Mesodermal cell (in vitro differentiated cells): ENCODE results near the gene STON1. TPM values are rescaled to one million over a fixed set of nuclear protein-coding genes. Genes with fewer than 3 reads are reported as not detected.
A peak's percentile ranks its signal among the peaks of the same experiment; 100 is the strongest.

Experiments
- H3K27ac ChIP-seq: 2 replicates; pipeline ENCODE4 v1.7.0; 2013; ENCODE audit warnings: mild to moderate bottlenecking, low read depth, low read length, moderate library complexity; ENCODE audit not compliant: severe bottlenecking
- H3K36me3 ChIP-seq: 2 replicates; pipeline ENCODE4 v1.7.1; 2013; ENCODE audit warnings: mild to moderate bottlenecking, low read length, moderate library complexity; ENCODE audit not compliant: control insufficient read depth, insufficient read depth
- H3K4me1 ChIP-seq: one replicate; pipeline ENCODE4 v1.7.1; 2013; ENCODE audit warnings: mild to moderate bottlenecking, low read length; ENCODE audit not compliant: insufficient read depth, control insufficient read depth, poor library complexity, severe bottlenecking
- H3K4me3 ChIP-seq: 2 replicates; pipeline ENCODE4 v1.7.0; 2013; ENCODE audit warnings: low read length, control low read depth, mild to moderate bottlenecking; ENCODE audit not compliant: insufficient read depth, poor library complexity, severe bottlenecking; ENCODE audit errors: extremely low read depth
- H3K9me3 ChIP-seq: 2 replicates; pipeline ENCODE4 v1.7.1; 2013; ENCODE audit warnings: mild to moderate bottlenecking, low read length, moderate library complexity; ENCODE audit not compliant: control insufficient read depth
- WGBS, 2 experiments: methylation state at CpG; one replicate each; pipeline ENCODE4 v1.1.5; 2013; ENCODE audit warnings: missing lambda C conversion rate in 2 of 2; ENCODE audit not compliant: insufficient coverage in 2 of 2; 5-methylcytosine and 5-hydroxymethylcytosine counted together
- polyA plus RNA-seq, 2 experiments: library from polyadenylated mRNA; stranded (reverse); fragments of 50-300 nt; gene quantifications; one replicate each; pipeline ENCODE4 v1.2.3, GENCODE V29; 2013

STON1 gene
- polyA plus RNA-seq (2013, experiment 1 of 2): 28.0 TPM
- 29.4 TPM for polyA plus RNA-seq (2013, experiment 2 of 2)

- 0 to 1% methylated on average over 34 to 36 of the region's 62 CpGs for WGBS, 2 experiments
- Histone ChIP-seq H3K36me3 (peaks cover 5% of the 10 kb centered on the region), H3K9me3 (no peaks in the 10 kb centered on the region), H3K4me1 (peaks cover 12% of the 10 kb centered on the region), H3K4me3 (peak within 1 kb of the TSS; percentile 69), H3K27ac (peak within 1 kb of the TSS; percentile 95)
Observed at GRCh38 chr2:48530033-48530811, at the start of gene STON1. Gene STON1 (plus strand): TSS chr2:48530154. CDS start chr2:48580634, 50,480 bp downstream.

DNA sequence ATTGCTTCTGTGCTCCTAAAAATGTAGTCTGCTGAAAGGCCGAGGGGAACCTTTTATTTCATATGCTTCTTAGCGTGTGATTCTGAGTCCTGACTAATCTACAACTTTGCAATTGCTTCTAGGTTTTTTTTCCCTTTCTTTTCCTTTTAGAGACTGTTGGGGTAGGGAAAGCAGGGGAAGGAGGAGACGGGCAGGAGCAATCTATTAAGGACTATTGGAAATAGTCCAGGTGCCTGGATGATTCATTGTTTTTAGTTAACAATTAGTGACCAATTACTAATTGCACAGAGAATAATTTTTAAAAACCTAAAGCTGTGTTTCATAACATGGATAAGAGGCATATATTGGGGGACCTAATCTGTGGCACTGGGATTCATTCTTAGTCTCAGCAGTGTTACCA, 49.4 kb upstream of the STON1 start:
- Histone ChIP-seq H3K4me3 (no peak overlapping the region), H3K36me3 (peaks cover 20% of the 10 kb centered on the region), H3K27ac (no peak overlapping the region), H3K9me3 (no peaks in the 10 kb centered on the region), H3K4me1 (no peaks in the 10 kb centered on the region)
- WGBS, 2 experiments: no CpG with 5 or more reads among the region's 3 CpGs

DNA sequence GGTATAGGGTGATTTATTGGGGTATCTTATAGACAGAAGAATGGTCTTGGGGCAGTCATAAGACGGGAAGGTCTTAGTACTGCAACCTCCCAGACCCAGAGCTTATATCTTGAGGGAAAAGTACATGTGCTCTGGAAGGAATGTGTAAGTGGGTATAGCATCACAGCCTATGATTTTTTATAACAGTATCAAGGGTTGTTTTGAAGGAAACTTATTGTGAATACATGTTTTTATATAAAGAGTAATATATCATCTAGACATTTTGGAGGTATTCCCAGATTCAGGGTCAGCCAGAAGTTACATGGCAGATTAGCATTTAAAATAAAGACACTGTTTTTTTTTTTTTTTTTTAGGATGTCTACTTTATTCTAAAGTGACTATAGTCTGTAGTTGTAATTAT, 47.6 kb upstream of the STON1 start:
- no peak overlapping the region for H3K4me3 ChIP-seq
- no peak overlapping the region for H3K27ac ChIP-seq
- peaks cover 27% of the 10 kb centered on the region for H3K36me3 ChIP-seq
- 100% methylated on average over 1 of the region's 1 CpG; no CpG with 5 or more reads in 1 of the 2 experiments for WGBS, 2 experiments
- no peaks in the 10 kb centered on the region for H3K4me1 ChIP-seq
- H3K9me3 ChIP-seq: no peaks in the 10 kb centered on the region

GRCh38 chr2:48482769-48483168, 47.2 kb upstream of the STON1 start:
- Histone ChIP-seq H3K27ac (no peak overlapping the region), H3K9me3 (no peaks in the 10 kb centered on the region), H3K4me3 (no peak overlapping the region), H3K36me3 (peaks cover 27% of the 10 kb centered on the region), H3K4me1 (no peaks in the 10 kb centered on the region)
- WGBS, 2 experiments: 0 to 90% methylated on average over 1 to 2 of the region's 5 CpGs

DNA sequence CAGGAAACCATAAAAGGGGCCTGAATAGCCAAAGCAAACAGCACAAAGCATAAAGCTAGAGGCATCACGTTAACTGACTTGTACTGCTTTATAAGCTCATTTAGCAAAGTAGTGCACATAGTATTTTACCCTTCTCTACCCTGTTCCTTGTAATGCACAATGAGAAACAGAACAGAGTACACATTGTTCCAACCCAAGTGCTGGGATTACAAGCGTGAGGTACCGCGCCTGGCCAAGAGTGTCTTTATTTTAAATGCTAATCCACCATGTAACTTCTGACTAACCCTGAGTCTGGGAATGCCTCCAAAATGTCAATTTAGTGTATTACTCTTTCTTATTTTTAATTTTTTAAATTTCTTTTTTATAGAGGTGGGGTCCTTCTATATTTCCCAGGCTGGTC, 46.4 kb upstream of the STON1 start:
- H3K4me3 ChIP-seq: no peak overlapping the region
- no peak overlapping the region for H3K27ac ChIP-seq
- WGBS, 2 experiments: 86% methylated on average over 1 of the region's 4 CpGs; no CpG with 5 or more reads in 1 of the 2 experiments
- no peaks in the 10 kb centered on the region for H3K9me3 ChIP-seq
- H3K36me3 ChIP-seq: peaks cover 27% of the 10 kb centered on the region
- H3K4me1 ChIP-seq: no peaks in the 10 kb centered on the region

- no peak overlapping the region for H3K27ac ChIP-seq
Observed at GRCh38 chr2:48483916-48484315, 46.0 kb upstream of the STON1 start.

DNA sequence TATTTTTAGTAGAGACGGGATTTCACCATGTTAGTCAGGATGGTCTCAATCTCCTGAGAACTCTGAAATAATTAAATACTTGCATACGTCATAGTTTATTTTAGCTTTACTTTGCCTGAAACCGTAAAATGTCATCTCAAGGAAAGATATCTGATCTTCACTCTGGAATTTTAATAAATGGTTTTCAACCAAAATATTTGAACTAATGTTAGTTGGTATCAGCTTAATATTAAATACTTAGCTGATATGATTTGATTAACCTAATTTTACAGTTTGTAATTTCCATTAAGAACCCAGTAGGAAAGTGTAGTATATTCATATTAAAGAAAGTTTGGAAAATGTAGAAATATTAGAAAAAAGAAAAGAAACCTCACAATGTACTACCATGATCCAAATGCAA, 41.4 kb upstream of the STON1 start:
- peaks cover 23% of the 10 kb centered on the region for H3K36me3 ChIP-seq

More at GRCh38 chr2:48483916-48484315, 46.0 kb upstream of the STON1 start:
- Histone ChIP-seq H3K4me1 (no peaks in the 10 kb centered on the region), H3K36me3 (peaks cover 27% of the 10 kb centered on the region), H3K4me3 (no peak overlapping the region), H3K9me3 (no peaks in the 10 kb centered on the region)
- WGBS, 2 experiments: 96 to 100% methylated on average over 3 to 4 of the region's 6 CpGs

GRCh38 chr2:48496849-48497248, 33.1 kb upstream of the STON1 start:
- Histone ChIP-seq H3K4me3 (no peak overlapping the region), H3K4me1 (peaks cover 4% of the 10 kb centered on the region), H3K9me3 (no peaks in the 10 kb centered on the region), H3K36me3 (peaks cover 23% of the 10 kb centered on the region), H3K27ac (peak overlapping the region; percentile 37)
- 82% methylated on average over 2 of the region's 2 CpGs for WGBS, 2 experiments

More for the DNA sequence above, 41.4 kb upstream of the STON1 start:
- Histone ChIP-seq H3K27ac (no peak overlapping the region), H3K4me3 (no peak overlapping the region), H3K9me3 (no peaks in the 10 kb centered on the region), H3K4me1 (no peaks in the 10 kb centered on the region)
- 100% methylated on average over 1 of the region's 3 CpGs; no CpG with 5 or more reads in 1 of the 2 experiments for WGBS, 2 experiments

GRCh38 chr2:48504647-48505327, 25.2 kb upstream of the STON1 start:
- H3K4me1 ChIP-seq: peaks cover 32% of the 10 kb centered on the region
- peak overlapping the region; percentile 72 for H3K27ac ChIP-seq
- H3K4me3 ChIP-seq: no peak overlapping the region
- peaks cover 15% of the 10 kb centered on the region for H3K36me3 ChIP-seq
- no peaks in the 10 kb centered on the region for H3K9me3 ChIP-seq
- WGBS, 2 experiments: 70 to 96% methylated on average over 2 to 3 of the region's 4 CpGs

GRCh38 chr2:48507111-48507510, 22.8 kb upstream of the STON1 start:
- Histone ChIP-seq H3K36me3 (peaks cover 18% of the 10 kb centered on the region), H3K4me1 (peaks cover 41% of the 10 kb centered on the region), H3K27ac (no peak overlapping the region), H3K4me3 (no peak overlapping the region), H3K9me3 (no peaks in the 10 kb centered on the region)
- 86 to 100% methylated on average over 3 of the region's 4 CpGs for WGBS, 2 experiments
